ENCODE measurements around the gene RAB7B. TPM values are rescaled to one million over a fixed set of nuclear protein-coding genes. Genes with fewer than 3 reads are reported as not detected.

RAB7B gene
- total RNA-seq, 2 donors from 2014 or later: 2.5 to 12.0 TPM

- Histone ChIP-seq H3K4me1 (ENCODE audit: control insufficient read depth in 1 of 2, low read depth in 2 of 2) (peaks cover 10 to 30% of the 10 kb centered on the region in 2 donors), H3K27ac (no peak overlapping the region), H3K9me3 (no peaks in the 10 kb centered on the region), H3K36me3 (no peaks in the 10 kb centered on the region), H3K27me3 (replicated peaks; ENCODE audit: insufficient read depth) (no peaks in the 10 kb centered on the region), H3K4me3 (no peak overlapping the region)
- no peak for TF ChIP-seq CTCF (IDR thresholded peaks at IDR 0.05)
- no peak for DNase-seq (ENCODE audit: low spot score)
- ATAC-seq (ENCODE audit: insufficient number of reproducible peaks, low FRiP score, low read depth): no peak
These were observed 2.6 kb upstream of the RAB7B start for GRCh38 chr1:206005778-206006180.

GRCh38 chr1:206005234-206005633 is 2.0 kb upstream of the RAB7B start:
- no peak overlapping the region for H3K27ac ChIP-seq
- TF ChIP-seq CTCF (IDR thresholded peaks at IDR 0.05): no peak
- H3K4me1 ChIP-seq (ENCODE audit: control insufficient read depth in 1 of 2, low read depth in 2 of 2): peaks cover 10 to 33% of the 10 kb centered on the region in 2 donors
- H3K4me3 ChIP-seq: no peak overlapping the region
- no peaks in the 10 kb centered on the region for H3K36me3 ChIP-seq
- H3K27me3 ChIP-seq (replicated peaks; ENCODE audit: insufficient read depth): no peaks in the 10 kb centered on the region
- H3K9me3 ChIP-seq: no peaks in the 10 kb centered on the region
- ATAC-seq (ENCODE audit: insufficient number of reproducible peaks, low FRiP score, low read depth) (no peak), DNase-seq (ENCODE audit: low spot score) (no peak)

GRCh38 chr1:206004826-206005225 is 1.6 kb upstream of the RAB7B start:
- DNase-seq (ENCODE audit: low spot score): no peak
- Histone ChIP-seq H3K36me3 (no peaks in the 10 kb centered on the region), H3K9me3 (no peaks in the 10 kb centered on the region), H3K4me3 (no peak overlapping the region), H3K27ac (no peak overlapping the region), H3K4me1 (ENCODE audit: control insufficient read depth in 1 of 2, low read depth in 2 of 2) (peaks cover 10 to 33% of the 10 kb centered on the region in 2 donors), H3K27me3 (replicated peaks; ENCODE audit: insufficient read depth) (no peaks in the 10 kb centered on the region)
- TF ChIP-seq CTCF (IDR thresholded peaks at IDR 0.05): no peak
- no peak for ATAC-seq (ENCODE audit: insufficient number of reproducible peaks, low FRiP score, low read depth)

- H3K36me3 ChIP-seq: no peaks in the 10 kb centered on the region
- no peaks in the 10 kb centered on the region for H3K27me3 ChIP-seq (replicated peaks; ENCODE audit: insufficient read depth)
- peak overlapping the region in 1 of 2 donors; percentile 52 for H3K27ac ChIP-seq
- H3K4me3 ChIP-seq: no peak overlapping the region
- peaks cover 10 to 33% of the 10 kb centered on the region in 2 donors for H3K4me1 ChIP-seq (ENCODE audit: control insufficient read depth in 1 of 2, low read depth in 2 of 2)
- H3K9me3 ChIP-seq: no peaks in the 10 kb centered on the region
- no peak for TF ChIP-seq CTCF (IDR thresholded peaks at IDR 0.05)
- DNase-seq (ENCODE audit: low spot score): no peak
- no peak for ATAC-seq (ENCODE audit: insufficient number of reproducible peaks, low FRiP score, low read depth)
These were observed 932 bp upstream of the RAB7B start for GRCh38 chr1:206003854-206004800.

GRCh38 chr1:206002160-206002559 is 1.0 kb downstream of the RAB7B start:
- TF ChIP-seq CTCF (IDR thresholded peaks at IDR 0.05): no peak
- ATAC-seq (ENCODE audit: insufficient number of reproducible peaks, low FRiP score, low read depth): no peak
- Histone ChIP-seq H3K36me3 (no peaks in the 10 kb centered on the region), H3K4me3 (peak overlapping the region; percentile 66), H3K27me3 (replicated peaks; ENCODE audit: insufficient read depth) (no peaks in the 10 kb centered on the region), H3K9me3 (no peaks in the 10 kb centered on the region), H3K27ac (no peak overlapping the region), H3K4me1 (ENCODE audit: control insufficient read depth in 1 of 2, low read depth in 2 of 2) (peaks cover 10 to 37% of the 10 kb centered on the region in 2 donors)
- DNase-seq (ENCODE audit: low spot score): no peak
